AG04450 (cell line): ENCODE data around the gene OR2T2. TPM values are rescaled to one million over a fixed set of nuclear protein-coding genes. Genes with fewer than 3 reads are reported as not detected.
"Not testable (repeated sequence)": the region's sequence is repeated elsewhere in the genome, so short reads cannot be mapped to it uniquely, and the experiment has no call there.

Source experiments
- CTCF ChIA-PET: fragments of 300-600, 350-600 bp; formaldehyde crosslinking; extraction: SDS; loops from one replicate; lab custom pipeline; 2022; ENCODE audit warnings: antibody characterized with exemption, inconsistent platforms; lab: Charles Lee
- POLR2A ChIA-PET: fragments of 350-600 bp; formaldehyde crosslinking; extraction: SDS; loops from one replicate; lab custom pipeline; 2021; ENCODE audit warnings: antibody characterized with exemption, inconsistent platforms; lab: Yijun Ruan, JAX
- DNase-seq: peaks from one replicate; pipeline ENCODE4 v3.0.0-alpha.2; 2011; ENCODE audit warnings: low read depth, low spot score
- H3K27ac ChIP-seq: one replicate; pipeline ENCODE4 v1.5.1; 2012; ENCODE audit warnings: low read depth, low read length, control low read depth
- H3K27me3 ChIP-seq: one replicate; pipeline ENCODE4 v1.6.0; 2012; ENCODE audit warnings: low read length; ENCODE audit not compliant: control insufficient read depth, insufficient read depth
- H3K4me3 ChIP-seq: 2 replicates; pipeline ENCODE4 v1.5.1; 2011; ENCODE audit warnings: mild to moderate bottlenecking, low read depth, low read length, control low read depth
- H3K9me3 ChIP-seq: 2 replicates; pipeline ENCODE4 v1.5.1; 2012; ENCODE audit warnings: low read length; ENCODE audit not compliant: control insufficient read depth, insufficient read depth
- CTCF ChIP-seq: IDR thresholded peaks from 2 replicates; pipeline ENCODE4 v1.5.1; 2011; ENCODE audit warnings: low read depth, low read length, control low read depth, inconsistent platforms
- polyA plus RNA-seq: library from polyadenylated mRNA; depleted of rRNA; stranded (reverse); fragments of >200 nt; gene quantifications from 2 replicates; pipeline ENCODE4 v1.2.3, GENCODE V29; 2011; rRNA removed

OR2T2 gene
- polyA plus RNA-seq, 1 experiment = not detected

GRCh38 chr1:248471154-248471553 is 25.7 kb downstream of the OR2T2 start:
- POLR2A ChIA-PET = no interaction called here
- CTCF ChIA-PET = no interaction called here
- no peak for TF ChIP-seq CTCF
- Histone ChIP-seq H3K9me3 (peaks cover 9% of the 10 kb centered on the region; the same call in 1 of the 2 replicates), H3K27me3 (no peaks in the 10 kb centered on the region), H3K27ac (no peak overlapping the region), H3K4me3 (no peak overlapping the region)
- no peak for DNase-seq

DNA sequence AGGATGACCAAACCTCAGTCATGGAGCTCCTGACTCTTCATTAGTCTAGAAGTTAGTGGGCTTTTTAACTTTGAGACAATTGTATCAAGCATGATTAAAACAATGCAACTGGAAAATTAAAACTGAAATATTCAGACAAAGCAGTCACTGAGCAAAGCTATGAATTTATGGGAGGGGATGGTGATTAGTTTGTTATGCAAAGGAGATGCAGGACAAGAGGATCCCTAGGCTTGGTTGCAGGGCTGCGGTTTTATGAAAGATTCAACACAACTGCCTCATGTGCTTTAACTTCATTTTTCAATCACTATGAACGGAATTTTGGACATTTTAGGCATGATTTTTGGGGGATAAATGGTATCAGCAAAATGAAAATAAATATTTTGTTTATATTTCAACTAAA is 26.7 kb downstream of the OR2T2 start:
- POLR2A ChIA-PET, H3K9me3 ChIP-seq, DNase-seq, H3K27ac ChIP-seq, H3K27me3 ChIP-seq, CTCF ChIA-PET, H3K4me3 ChIP-seq: not testable (repeated sequence)

GRCh38 chr1:248473051-248473450 is 27.6 kb downstream of the OR2T2 start, which contains the start of gene OR2T3:
OR2T3 (plus strand) TSS chr1:248473351; CDS start chr1:248473351, 0 bp downstream.
- H3K27ac ChIP-seq, H3K9me3 ChIP-seq, H3K4me3 ChIP-seq, H3K27me3 ChIP-seq, CTCF ChIA-PET, DNase-seq, POLR2A ChIA-PET: not testable (repeated sequence)

- POLR2A ChIA-PET, DNase-seq, CTCF ChIA-PET, H3K27me3 ChIP-seq, H3K4me3 ChIP-seq, H3K27ac ChIP-seq, H3K9me3 ChIP-seq: not testable (repeated sequence)
Observed at GRCh38 chr1:248475660-248476059, 30.2 kb downstream of the OR2T2 start.

- DNase-seq, POLR2A ChIA-PET, H3K27me3 ChIP-seq, H3K27ac ChIP-seq, H3K9me3 ChIP-seq, H3K4me3 ChIP-seq: not testable (repeated sequence)
- CTCF ChIA-PET = interaction anchor here (0.6 kb wide), 1 partner anchor 425 kb away, joined by 3 read pairs; no protein-coding TSS in a partner anchor
Observed at GRCh38 chr1:248481686-248482579, 36.5 kb downstream of the OR2T2 start.

GRCh38 chr1:248488289-248488688 is 42.9 kb downstream of the OR2T2 start, which contains the start of gene OR2T5:
OR2T5 (plus strand) TSS chr1:248488589; CDS start chr1:248488589, 0 bp downstream.
- DNase-seq, CTCF ChIA-PET, H3K27me3 ChIP-seq, H3K9me3 ChIP-seq, H3K4me3 ChIP-seq, H3K27ac ChIP-seq, POLR2A ChIA-PET: not testable (repeated sequence)

GRCh38 chr1:248496661-248497060 is 51.2 kb downstream of the OR2T2 start:
- CTCF ChIA-PET, H3K27ac ChIP-seq, POLR2A ChIA-PET, H3K27me3 ChIP-seq, DNase-seq, H3K4me3 ChIP-seq, H3K9me3 ChIP-seq: not testable (repeated sequence)

DNA sequence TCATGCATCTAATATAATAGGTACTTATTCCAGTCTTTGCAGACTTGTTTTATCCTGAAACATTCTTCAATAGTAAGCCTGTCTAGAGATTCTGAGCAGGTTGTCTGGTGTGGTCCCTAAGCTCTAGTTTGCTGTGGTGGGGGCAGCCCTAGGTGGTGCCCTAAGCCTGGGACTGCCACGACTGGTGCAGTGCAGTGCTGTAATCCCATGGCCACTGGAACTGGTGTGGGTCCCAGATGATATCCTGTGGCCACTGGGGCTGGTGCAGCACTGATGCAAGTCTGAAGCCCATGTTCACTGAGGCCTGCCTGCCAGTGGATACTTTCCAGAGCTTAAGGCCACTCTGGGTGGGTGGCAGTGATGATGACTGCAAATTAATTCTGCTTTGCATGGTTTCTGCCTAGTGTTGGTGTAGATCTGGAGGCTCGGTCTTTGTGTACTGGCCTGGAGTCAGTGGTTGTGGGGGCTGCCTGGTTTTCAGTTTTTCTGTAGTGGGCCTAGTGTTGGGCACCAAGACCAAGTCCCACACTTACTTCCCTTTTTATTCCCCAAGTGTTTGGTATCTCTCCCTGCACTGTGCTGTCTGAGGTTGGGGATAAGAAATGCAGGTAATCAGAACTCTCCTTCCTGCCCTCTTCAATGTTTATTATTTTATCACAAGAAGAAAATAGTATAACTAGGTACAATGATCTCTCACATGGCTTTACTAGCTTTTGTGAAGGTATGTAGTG is 55.0 kb downstream of the OR2T2 start:
- H3K27me3 ChIP-seq, H3K4me3 ChIP-seq, H3K27ac ChIP-seq, DNase-seq, POLR2A ChIA-PET, CTCF ChIA-PET, H3K9me3 ChIP-seq: not testable (repeated sequence)

Other genes with a start within 250 kb of the OR2T2 start
- not detected in 2 replicates for gene OR2M3, start 248.4 kb upstream of the OR2T2 start, polyA plus RNA-seq
- gene OR2M4, start 214.2 kb upstream of the OR2T2 start, polyA plus RNA-seq = not detected in 2 replicates
- not detected in 2 replicates for gene OR2T33, start 167.7 kb upstream of the OR2T2 start, polyA plus RNA-seq
- gene OR2T12, start 142.2 kb upstream of the OR2T2 start, polyA plus RNA-seq = not detected in 2 replicates
- gene OR2M7, start 121.1 kb upstream of the OR2T2 start, polyA plus RNA-seq = not detected in 2 replicates
- not detected in 2 replicates for gene OR14C36, start 96.9 kb upstream of the OR2T2 start, polyA plus RNA-seq
- gene OR2T4, start 84.0 kb upstream of the OR2T2 start, polyA plus RNA-seq = not detected in 2 replicates
- gene OR2T6, start 69.9 kb upstream of the OR2T2 start, polyA plus RNA-seq = not detected in 2 replicates
- gene OR2T1, start 42.6 kb upstream of the OR2T2 start, polyA plus RNA-seq = not detected in 2 replicates
- gene OR2T3, start 27.7 kb downstream of the OR2T2 start, polyA plus RNA-seq = not detected in 2 replicates
- not detected in 2 replicates for gene OR2T5, start 43.0 kb downstream of the OR2T2 start, polyA plus RNA-seq
- gene OR2G6, start 62.4 kb downstream of the OR2T2 start, polyA plus RNA-seq = not detected in 2 replicates
- not detected in 2 replicates for gene OR2T29, start 117.1 kb downstream of the OR2T2 start, polyA plus RNA-seq
- gene OR2T34, start 129.1 kb downstream of the OR2T2 start, polyA plus RNA-seq = not detected in 2 replicates
- gene OR2T10, start 152.1 kb downstream of the OR2T2 start, polyA plus RNA-seq = not detected in 2 replicates
- gene OR2T11, start 189.5 kb downstream of the OR2T2 start, polyA plus RNA-seq = not detected in 2 replicates
- gene OR2T35, start 199.6 kb downstream of the OR2T2 start, polyA plus RNA-seq = not detected in 2 replicates
- not detected in 2 replicates for gene OR2T27, start 209.9 kb downstream of the OR2T2 start, polyA plus RNA-seq